ENCODE data around the gene STAT1.

- TF ChIP-seq CTCF (IDR thresholded peaks at IDR 0.05), result no peak
- no peak for TF ChIP-seq POLR2A (IDR thresholded peaks at IDR 0.05)
Measured at GRCh38 chr2:190941571-190941970, 72.4 kb downstream of the STAT1 start.
